ENCODE results near the gene MLIP.

Gene MLIP

GRCh38 chr6:54106727-54107126, 4.5 kb upstream of the MLIP start:
- no peak for DNase-seq (ENCODE audit: low spot score)
- Mint-ChIP-seq H3K9me3 (no peaks in the 10 kb centered on the region), H3K27me3 (ENCODE audit: low read depth) (no peaks in the 10 kb centered on the region), H3K4me3 (no peak overlapping the region), H3K36me3 (ENCODE audit: low read depth) (no peaks in the 10 kb centered on the region), H3K27ac (no peak overlapping the region), H3K4me1 (ENCODE audit: low read depth) (no peaks in the 10 kb centered on the region)

GRCh38 chr6:54107470-54108090, 3.7 kb upstream of the MLIP start:
- Mint-ChIP-seq H3K4me1 (ENCODE audit: low read depth) (no peaks in the 10 kb centered on the region), H3K9me3 (no peaks in the 10 kb centered on the region), H3K27me3 (ENCODE audit: low read depth) (no peaks in the 10 kb centered on the region), H3K27ac (no peak overlapping the region), H3K4me3 (no peak overlapping the region), H3K36me3 (ENCODE audit: low read depth) (no peaks in the 10 kb centered on the region)
- no peak for DNase-seq (ENCODE audit: low spot score)

GRCh38 chr6:54108271-54108670, 3.0 kb upstream of the MLIP start:
- H3K4me3 Mint-ChIP-seq: no peak overlapping the region
- DNase-seq (ENCODE audit: low spot score): no peak
- no peak overlapping the region for H3K27ac Mint-ChIP-seq
- no peaks in the 10 kb centered on the region for H3K27me3 Mint-ChIP-seq (ENCODE audit: low read depth)
- no peaks in the 10 kb centered on the region for H3K4me1 Mint-ChIP-seq (ENCODE audit: low read depth)
- no peaks in the 10 kb centered on the region for H3K9me3 Mint-ChIP-seq
- no peaks in the 10 kb centered on the region for H3K36me3 Mint-ChIP-seq (ENCODE audit: low read depth)

GRCh38 chr6:54109586-54109985, 1.7 kb upstream of the MLIP start:
- no peaks in the 10 kb centered on the region for H3K4me1 Mint-ChIP-seq (ENCODE audit: low read depth)
- no peaks in the 10 kb centered on the region for H3K9me3 Mint-ChIP-seq
- H3K27me3 Mint-ChIP-seq (ENCODE audit: low read depth): no peaks in the 10 kb centered on the region
- no peak overlapping the region for H3K27ac Mint-ChIP-seq
- DNase-seq (ENCODE audit: low spot score): no peak
- H3K4me3 Mint-ChIP-seq: no peak overlapping the region
- no peaks in the 10 kb centered on the region for H3K36me3 Mint-ChIP-seq (ENCODE audit: low read depth)

- H3K4me1 Mint-ChIP-seq (ENCODE audit: low read depth): no peaks in the 10 kb centered on the region
- no peak overlapping the region for H3K27ac Mint-ChIP-seq
- H3K4me3 Mint-ChIP-seq: no peak overlapping the region
- no peaks in the 10 kb centered on the region for H3K36me3 Mint-ChIP-seq (ENCODE audit: low read depth)
- no peak for DNase-seq (ENCODE audit: low spot score)
- H3K9me3 Mint-ChIP-seq: no peaks in the 10 kb centered on the region
- H3K27me3 Mint-ChIP-seq (ENCODE audit: low read depth): no peaks in the 10 kb centered on the region
These were observed 958 bp downstream of the MLIP start for GRCh38 chr6:54112151-54112650.

- Mint-ChIP-seq H3K36me3 (ENCODE audit: low read depth) (no peaks in the 10 kb centered on the region), H3K4me3 (no peak overlapping the region), H3K4me1 (ENCODE audit: low read depth) (no peaks in the 10 kb centered on the region), H3K27me3 (ENCODE audit: low read depth) (no peaks in the 10 kb centered on the region), H3K9me3 (no peaks in the 10 kb centered on the region), H3K27ac (no peak overlapping the region)
- no peak for DNase-seq (ENCODE audit: low spot score)
These were observed 3.7 kb downstream of the MLIP start for GRCh38 chr6:54114991-54115390.

- no peak overlapping the region for H3K4me3 Mint-ChIP-seq
These were observed 4.7 kb downstream of the MLIP start for GRCh38 chr6:54115966-54116365.

GRCh38 chr6:54118117-54118516, 6.9 kb downstream of the MLIP start:
- Mint-ChIP-seq H3K4me3 (no peak overlapping the region), H3K27ac (no peak overlapping the region), H3K4me1 (ENCODE audit: low read depth) (no peaks in the 10 kb centered on the region)

More at GRCh38 chr6:54115966-54116365, 4.7 kb downstream of the MLIP start:
- H3K27me3 Mint-ChIP-seq (ENCODE audit: low read depth): no peaks in the 10 kb centered on the region
- DNase-seq (ENCODE audit: low spot score): no peak
- no peaks in the 10 kb centered on the region for H3K36me3 Mint-ChIP-seq (ENCODE audit: low read depth)
- no peaks in the 10 kb centered on the region for H3K9me3 Mint-ChIP-seq
- H3K4me1 Mint-ChIP-seq (ENCODE audit: low read depth): no peaks in the 10 kb centered on the region
- H3K27ac Mint-ChIP-seq: no peak overlapping the region

GRCh38 chr6:54125493-54125892, 14.2 kb downstream of the MLIP start:
- H3K4me3 Mint-ChIP-seq: no peak overlapping the region
- DNase-seq (ENCODE audit: low spot score): no peak
- H3K9me3 Mint-ChIP-seq: no peaks in the 10 kb centered on the region
- H3K36me3 Mint-ChIP-seq (ENCODE audit: low read depth): no peaks in the 10 kb centered on the region
- no peaks in the 10 kb centered on the region for H3K27me3 Mint-ChIP-seq (ENCODE audit: low read depth)
- no peak overlapping the region for H3K27ac Mint-ChIP-seq
- H3K4me1 Mint-ChIP-seq (ENCODE audit: low read depth): no peaks in the 10 kb centered on the region

More at GRCh38 chr6:54118117-54118516, 6.9 kb downstream of the MLIP start:
- DNase-seq (ENCODE audit: low spot score): no peak
- no peaks in the 10 kb centered on the region for H3K27me3 Mint-ChIP-seq (ENCODE audit: low read depth)
- H3K9me3 Mint-ChIP-seq: no peaks in the 10 kb centered on the region
- H3K36me3 Mint-ChIP-seq (ENCODE audit: low read depth): no peaks in the 10 kb centered on the region

- Mint-ChIP-seq H3K27me3 (ENCODE audit: low read depth) (no peaks in the 10 kb centered on the region), H3K36me3 (ENCODE audit: low read depth) (no peaks in the 10 kb centered on the region), H3K4me3 (no peak overlapping the region), H3K4me1 (ENCODE audit: low read depth) (no peaks in the 10 kb centered on the region), H3K9me3 (no peaks in the 10 kb centered on the region), H3K27ac (no peak overlapping the region)
- no peak for DNase-seq (ENCODE audit: low spot score)
These were observed 18.9 kb downstream of the MLIP start for GRCh38 chr6:54130179-54130578.

GRCh38 chr6:54132587-54132986, 21.3 kb downstream of the MLIP start:
- DNase-seq (ENCODE audit: low spot score): no peak
- Mint-ChIP-seq H3K4me3 (no peak overlapping the region), H3K4me1 (ENCODE audit: low read depth) (no peaks in the 10 kb centered on the region), H3K27me3 (ENCODE audit: low read depth) (no peaks in the 10 kb centered on the region), H3K36me3 (ENCODE audit: low read depth) (no peaks in the 10 kb centered on the region), H3K27ac (no peak overlapping the region), H3K9me3 (no peaks in the 10 kb centered on the region)

GRCh38 chr6:54133186-54133585, 21.9 kb downstream of the MLIP start:
- Mint-ChIP-seq H3K4me3 (no peak overlapping the region), H3K36me3 (ENCODE audit: low read depth) (no peaks in the 10 kb centered on the region), H3K27ac (no peak overlapping the region), H3K27me3 (ENCODE audit: low read depth) (no peaks in the 10 kb centered on the region), H3K9me3 (no peaks in the 10 kb centered on the region), H3K4me1 (ENCODE audit: low read depth) (no peaks in the 10 kb centered on the region)
- no peak for DNase-seq (ENCODE audit: low spot score)

- DNase-seq (ENCODE audit: low spot score): no peak
- Mint-ChIP-seq H3K27ac (no peak overlapping the region), H3K36me3 (ENCODE audit: low read depth) (no peaks in the 10 kb centered on the region), H3K27me3 (ENCODE audit: low read depth) (no peaks in the 10 kb centered on the region), H3K4me1 (ENCODE audit: low read depth) (no peaks in the 10 kb centered on the region), H3K4me3 (no peak overlapping the region), H3K9me3 (no peaks in the 10 kb centered on the region)
These were observed 23.7 kb downstream of the MLIP start for GRCh38 chr6:54134935-54135334.

GRCh38 chr6:54135665-54136369, 24.6 kb downstream of the MLIP start:
- Mint-ChIP-seq H3K36me3 (ENCODE audit: low read depth) (no peaks in the 10 kb centered on the region), H3K9me3 (no peaks in the 10 kb centered on the region), H3K4me3 (no peak overlapping the region), H3K27ac (no peak overlapping the region), H3K4me1 (ENCODE audit: low read depth) (no peaks in the 10 kb centered on the region), H3K27me3 (ENCODE audit: low read depth) (no peaks in the 10 kb centered on the region)
- no peak for DNase-seq (ENCODE audit: low spot score)

GRCh38 chr6:54138795-54139194, 27.6 kb downstream of the MLIP start:
- no peaks in the 10 kb centered on the region for H3K9me3 Mint-ChIP-seq
- no peak for DNase-seq (ENCODE audit: low spot score)
- H3K4me3 Mint-ChIP-seq: no peak overlapping the region
- H3K36me3 Mint-ChIP-seq (ENCODE audit: low read depth): no peaks in the 10 kb centered on the region
- no peak overlapping the region for H3K27ac Mint-ChIP-seq
- no peaks in the 10 kb centered on the region for H3K27me3 Mint-ChIP-seq (ENCODE audit: low read depth)
- H3K4me1 Mint-ChIP-seq (ENCODE audit: low read depth): no peaks in the 10 kb centered on the region

Measured in T-helper 2 cell treated with Interferon-gamma antibody and Interleukin-4, amounts not matched to agents 5 μg/mL and 100 μg/mL, for 36 hours (primary cell).